Fibroblast of skin of right biceps (primary cell): ENCODE measurements around the gene KCNK18.
"Not testable (repeated sequence)": the region's sequence is repeated elsewhere in the genome, so short reads cannot be mapped to it uniquely, and the experiment has no call there.

ENCODE experiments used
- DNase-seq: peaks from one replicate; pipeline ENCODE4 v3.0.0-alpha.2; 2013

The KCNK18 gene

GRCh38 chr10:117222976-117223692, 25.8 kb downstream of the KCNK18 start:
- DNase-seq = no peak

GRCh38 chr10:117223693-117224430, 26.6 kb downstream of the KCNK18 start:
- DNase-seq = no peak

- DNase-seq = no peak
Measured at GRCh38 chr10:117224881-117225280, 27.6 kb downstream of the KCNK18 start.

GRCh38 chr10:117226813-117227451, 29.6 kb downstream of the KCNK18 start:
- DNase-seq = peak; percentile 38

GRCh38 chr10:117228210-117228609, 30.9 kb downstream of the KCNK18 start:
- DNase-seq = no peak

GRCh38 chr10:117230107-117230506, 32.8 kb downstream of the KCNK18 start:
- not testable (repeated sequence) for DNase-seq

- no peak for DNase-seq
Measured at GRCh38 chr10:117237401-117237991, 40.2 kb downstream of the KCNK18 start.

GRCh38 chr10:117239051-117239450, 41.8 kb downstream of the KCNK18 start:
- DNase-seq = no peak

GRCh38 chr10:117239721-117240620, 42.7 kb downstream of the KCNK18 start:
- no peak for DNase-seq

GRCh38 chr10:117240621-117241529, 43.6 kb downstream of the KCNK18 start, which contains the start of gene SLC18A2:
Gene SLC18A2, plus strand, starts transcription at chr10:117241114. Its CDS starts 580 bp downstream, at chr10:117241694.
- no peak for DNase-seq

GRCh38 chr10:117241541-117242462, 44.5 kb downstream of the KCNK18 start:
- DNase-seq = no peak

- no peak for DNase-seq
Measured at GRCh38 chr10:117242463-117242832, 45.2 kb downstream of the KCNK18 start.

GRCh38 chr10:117246997-117247671, 49.8 kb downstream of the KCNK18 start:
- DNase-seq = peak; percentile 28

GRCh38 chr10:117248750-117249465, 51.6 kb downstream of the KCNK18 start:
- DNase-seq = peak; percentile 63

GRCh38 chr10:117249493-117250093, 52.3 kb downstream of the KCNK18 start:
- peak; percentile 11 for DNase-seq

- DNase-seq = no peak
Measured at GRCh38 chr10:117250411-117250810, 53.1 kb downstream of the KCNK18 start.

- DNase-seq = no peak
Measured at GRCh38 chr10:117253908-117254307, 56.6 kb downstream of the KCNK18 start.

GRCh38 chr10:117254338-117254737, 57.0 kb downstream of the KCNK18 start:
- no peak for DNase-seq
